ENCODE results near the gene LRRFIP1. TPM values are rescaled to one million over a fixed set of nuclear protein-coding genes. Genes with fewer than 3 reads are reported as not detected.

The LRRFIP1 gene
- total RNA-seq, 2 experiments from 2014 or later, result 264 to 281 TPM

DNA sequence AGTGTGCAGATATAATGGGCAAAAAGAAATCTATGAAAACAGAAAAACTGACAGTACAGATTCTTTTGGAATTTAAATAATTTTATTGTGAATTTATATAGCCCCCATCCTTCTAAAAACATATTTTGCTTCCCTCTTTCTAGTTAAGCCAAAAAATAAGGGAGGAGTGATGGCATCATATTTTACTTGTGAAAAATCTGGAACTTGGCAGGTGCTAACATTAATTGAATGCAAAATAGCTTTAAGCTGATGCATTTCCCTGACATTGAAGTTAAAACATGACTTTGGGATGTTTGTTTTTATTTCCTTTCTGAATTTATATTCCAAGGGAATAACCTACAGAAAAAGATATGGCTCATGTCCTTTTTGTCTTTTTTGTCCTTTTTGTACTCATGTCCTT lies 88.6 kb downstream of the LRRFIP1 start:
- ChIA-PET POLR2A (no interaction called here), CTCF (interaction anchor here (0.8 to 2.0 kb wide), 3 partner anchors 29 to 204 kb away, joined by 3 to 7 read pairs (median 3); no protein-coding TSS in a partner anchor)
- peaks cover 40% of the 10 kb centered on the region for H3K36me3 Mint-ChIP-seq (ENCODE audit: low read depth)
- no peak for DNase-seq
- intact Hi-C loops (cut with micrococcal nuclease), result no loop called here
- no peak for ATAC-seq
- no peak overlapping the region for H3K4me3 Mint-ChIP-seq
- TF ChIP-seq, protein P1, sequence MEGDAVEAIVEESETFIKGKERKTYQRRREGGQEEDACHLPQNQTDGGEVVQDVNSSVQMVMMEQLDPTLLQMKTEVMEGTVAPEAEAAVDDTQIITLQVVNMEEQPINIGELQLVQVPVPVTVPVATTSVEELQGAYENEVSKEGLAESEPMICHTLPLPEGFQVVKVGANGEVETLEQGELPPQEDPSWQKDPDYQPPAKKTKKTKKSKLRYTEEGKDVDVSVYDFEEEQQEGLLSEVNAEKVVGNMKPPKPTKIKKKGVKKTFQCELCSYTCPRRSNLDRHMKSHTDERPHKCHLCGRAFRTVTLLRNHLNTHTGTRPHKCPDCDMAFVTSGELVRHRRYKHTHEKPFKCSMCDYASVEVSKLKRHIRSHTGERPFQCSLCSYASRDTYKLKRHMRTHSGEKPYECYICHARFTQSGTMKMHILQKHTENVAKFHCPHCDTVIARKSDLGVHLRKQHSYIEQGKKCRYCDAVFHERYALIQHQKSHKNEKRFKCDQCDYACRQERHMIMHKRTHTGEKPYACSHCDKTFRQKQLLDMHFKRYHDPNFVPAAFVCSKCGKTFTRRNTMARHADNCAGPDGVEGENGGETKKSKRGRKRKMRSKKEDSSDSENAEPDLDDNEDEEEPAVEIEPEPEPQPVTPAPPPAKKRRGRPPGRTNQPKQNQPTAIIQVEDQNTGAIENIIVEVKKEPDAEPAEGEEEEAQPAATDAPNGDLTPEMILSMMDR (IDR thresholded peaks at IDR 0.05), result no peak
- H3K4me1 Mint-ChIP-seq (ENCODE audit: low read depth), result peaks cover 66% of the 10 kb centered on the region
- H3K9me3 Mint-ChIP-seq, result no peaks in the 10 kb centered on the region
- no peak overlapping the region for H3K27ac Mint-ChIP-seq
- no peaks in the 10 kb centered on the region for H3K27me3 Mint-ChIP-seq

DNA sequence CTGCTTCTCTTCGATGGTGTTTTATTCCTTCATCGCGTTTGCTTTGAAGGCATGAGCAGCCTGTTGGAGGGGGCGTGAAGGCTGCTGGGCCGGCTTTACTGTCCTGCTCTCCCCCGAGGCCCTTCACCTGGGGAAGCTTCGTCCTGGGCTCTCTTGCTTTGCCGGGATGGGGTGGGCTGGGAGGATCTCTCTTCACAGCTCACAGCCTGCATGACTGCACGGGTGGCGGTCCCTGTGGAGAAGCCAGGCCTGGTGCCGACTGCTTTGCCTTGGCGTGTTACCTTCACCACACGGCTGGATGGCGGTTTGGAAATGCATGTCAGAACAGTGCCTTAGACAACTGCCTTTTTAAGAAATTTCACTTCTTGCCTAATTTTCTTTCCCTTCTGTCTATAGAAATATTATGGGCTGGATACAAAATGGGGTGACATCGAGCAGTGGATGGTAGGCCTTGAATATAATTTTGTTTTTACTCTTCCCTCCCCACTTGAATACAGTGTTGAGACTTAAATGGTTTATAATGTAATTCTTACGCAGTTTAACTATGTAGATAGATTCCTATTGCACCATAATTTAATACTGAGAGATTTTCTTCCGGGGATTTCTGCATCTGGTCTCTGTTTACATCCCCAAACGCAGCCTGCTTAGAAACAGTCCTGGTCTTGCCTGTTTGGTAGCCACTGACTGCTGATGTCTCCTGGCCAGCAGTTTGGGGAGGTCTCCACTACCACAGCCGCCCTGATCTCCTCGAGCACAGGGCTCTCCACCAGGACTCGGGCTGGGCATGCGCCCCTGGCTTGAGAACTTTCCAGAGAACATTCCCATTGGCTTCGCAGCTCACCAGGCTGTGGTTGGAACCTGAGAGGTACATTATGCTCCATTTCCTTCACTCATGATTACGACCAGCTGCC lies 90.2 kb downstream of the LRRFIP1 start:
- Mint-ChIP-seq H3K27me3 (no peaks in the 10 kb centered on the region), H3K36me3 (ENCODE audit: low read depth) (peaks cover 35% of the 10 kb centered on the region), H3K4me3 (no peak overlapping the region), H3K4me1 (ENCODE audit: low read depth) (peaks cover 64% of the 10 kb centered on the region), H3K27ac (peak overlapping the region; percentile 40), H3K9me3 (no peaks in the 10 kb centered on the region)
- ChIA-PET POLR2A (interaction anchor here (1.2 kb wide), 1 partner anchor 10 kb away, joined by 6 read pairs; no protein-coding TSS in a partner anchor), CTCF (interaction anchor here (0.6 to 2.0 kb wide), 4 partner anchors 10 to 146 kb away, joined by 3 to 5 read pairs (median 4); no protein-coding TSS in a partner anchor)
- TF ChIP-seq, protein P1 (IDR thresholded peaks at IDR 0.05), result no peak
- intact Hi-C loops (cut with micrococcal nuclease), result no loop called here
- ATAC-seq, result no peak
- no peak for DNase-seq

DNA sequence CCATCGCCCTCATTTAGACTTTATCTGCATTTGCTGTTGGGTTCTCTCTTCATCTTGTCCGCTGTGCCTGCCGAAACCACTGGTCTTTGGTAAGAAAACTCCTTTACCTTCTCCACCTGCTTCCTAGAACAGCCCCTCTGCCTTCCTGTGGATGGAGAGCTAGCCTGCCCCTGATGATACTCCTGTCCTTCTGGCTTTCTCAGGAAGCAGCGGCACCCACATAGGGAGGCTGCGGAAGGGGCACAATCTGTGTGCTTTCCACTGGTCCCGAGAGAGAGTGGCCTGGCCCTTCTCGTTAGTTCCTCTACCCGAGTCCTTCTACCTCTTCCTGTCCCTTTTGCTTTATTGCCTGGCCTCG lies 90.9 kb downstream of the LRRFIP1 start:
- H3K9me3 Mint-ChIP-seq, result no peaks in the 10 kb centered on the region
- ATAC-seq (no peak), DNase-seq (no peak)
- CTCF ChIA-PET, result interaction anchor here (2.0 kb wide), 1 partner anchor 11 kb away, joined by 5 read pairs; no protein-coding TSS in a partner anchor
- peaks cover 37% of the 10 kb centered on the region for H3K36me3 Mint-ChIP-seq (ENCODE audit: low read depth)
- TF ChIP-seq, protein P1 (IDR thresholded peaks at IDR 0.05), result no peak
- peaks cover 61% of the 10 kb centered on the region for H3K4me1 Mint-ChIP-seq (ENCODE audit: low read depth)
- H3K27me3 Mint-ChIP-seq, result no peaks in the 10 kb centered on the region
- no peak overlapping the region for H3K4me3 Mint-ChIP-seq
- POLR2A ChIA-PET, result no interaction called here
- intact Hi-C loops (cut with micrococcal nuclease), result no loop called here
- H3K27ac Mint-ChIP-seq, result peak overlapping the region; percentile 40

DNA sequence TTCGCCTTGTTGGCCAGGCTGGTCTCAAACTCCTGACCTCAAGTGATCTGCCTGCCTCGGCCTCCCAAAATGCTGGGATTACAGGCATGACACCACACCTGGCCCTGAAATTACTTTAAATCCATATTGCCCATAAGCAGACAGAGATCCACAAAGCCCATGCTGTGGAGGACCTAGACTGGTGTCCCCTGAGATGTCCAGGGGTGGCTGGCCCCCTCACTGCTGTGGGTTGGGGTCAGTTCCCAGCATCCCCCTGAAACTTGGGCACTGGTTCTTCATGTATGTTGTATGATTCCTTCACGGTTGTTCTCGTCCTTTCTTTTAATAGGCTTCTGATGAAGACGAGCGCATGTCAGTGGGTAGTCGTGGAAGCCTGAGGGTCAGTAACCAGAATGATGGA lies 93.1 kb downstream of the LRRFIP1 start:
- ATAC-seq (no peak), DNase-seq (no peak)
- POLR2A ChIA-PET, result interaction anchor here (0.9 to 1.8 kb wide), 3 partner anchors 10 to 13 kb away, joined by 3 to 4 read pairs (median 4); no protein-coding TSS in a partner anchor
- intact Hi-C loops (cut with micrococcal nuclease), result no loop called here
- CTCF ChIA-PET, result interaction anchor here (2.7 kb wide), 1 partner anchor 47 kb away, joined by 11 read pairs; no protein-coding TSS in a partner anchor
- Mint-ChIP-seq H3K27me3 (no peaks in the 10 kb centered on the region), H3K4me3 (no peak overlapping the region), H3K4me1 (ENCODE audit: low read depth) (peaks cover 58% of the 10 kb centered on the region), H3K9me3 (no peaks in the 10 kb centered on the region), H3K36me3 (ENCODE audit: low read depth) (peaks cover 40% of the 10 kb centered on the region), H3K27ac (no peak overlapping the region)
- TF ChIP-seq, protein P1 (IDR thresholded peaks at IDR 0.05), result no peak

DNA sequence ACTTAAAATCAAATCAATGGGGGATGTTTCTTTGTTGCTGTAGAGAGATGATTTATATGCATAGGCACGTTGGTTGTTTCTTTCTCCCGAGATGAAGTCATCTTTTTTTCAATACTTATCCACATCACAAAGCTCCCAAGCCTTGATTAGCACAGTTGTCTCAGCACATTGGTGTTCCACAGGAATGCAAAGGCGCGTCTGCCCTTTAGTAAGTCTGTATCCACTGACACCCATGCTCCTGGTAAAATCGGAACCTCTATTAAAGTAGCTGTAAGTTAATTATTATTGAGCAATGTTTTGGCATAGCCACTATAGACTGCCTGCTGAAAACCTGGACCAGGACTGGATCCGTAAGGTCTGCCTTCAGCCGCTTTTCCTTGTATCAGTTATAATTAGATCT lies 93.6 kb downstream of the LRRFIP1 start:
- H3K27ac Mint-ChIP-seq, result no peak overlapping the region
- H3K4me3 Mint-ChIP-seq, result no peak overlapping the region
- CTCF ChIA-PET, result interaction anchor here (0.9 to 2.7 kb wide), 2 partner anchors 24 to 48 kb away, joined by 4 to 11 read pairs; no protein-coding TSS in a partner anchor
- peaks cover 57% of the 10 kb centered on the region for H3K4me1 Mint-ChIP-seq (ENCODE audit: low read depth)
- DNase-seq (no peak), ATAC-seq (no peak)
- H3K27me3 Mint-ChIP-seq, result no peaks in the 10 kb centered on the region
- intact Hi-C loops (cut with micrococcal nuclease), result no loop called here
- POLR2A ChIA-PET, result interaction anchor here (1.4 to 1.8 kb wide), 2 partner anchors 10 to 13 kb away, joined by 4 read pairs; no protein-coding TSS in a partner anchor
- no peaks in the 10 kb centered on the region for H3K9me3 Mint-ChIP-seq
- TF ChIP-seq, protein P1 (IDR thresholded peaks at IDR 0.05), result no peak
- H3K36me3 Mint-ChIP-seq (ENCODE audit: low read depth), result peaks cover 40% of the 10 kb centered on the region

Measured in activated CD8-positive, alpha-beta T cell treated with anti-CD3 and anti-CD28 coated beads for 36 hours (primary cell).